ENCODE data around the gene REPS1. TPM values are rescaled to one million over a fixed set of nuclear protein-coding genes. Genes with fewer than 3 reads are reported as not detected.

Gene REPS1
- total and polyA plus RNA-seq, 2 donors (not counting 1 experiment from before 2014, with no cell fraction given): 38.1 to 57.1 TPM

DNA sequence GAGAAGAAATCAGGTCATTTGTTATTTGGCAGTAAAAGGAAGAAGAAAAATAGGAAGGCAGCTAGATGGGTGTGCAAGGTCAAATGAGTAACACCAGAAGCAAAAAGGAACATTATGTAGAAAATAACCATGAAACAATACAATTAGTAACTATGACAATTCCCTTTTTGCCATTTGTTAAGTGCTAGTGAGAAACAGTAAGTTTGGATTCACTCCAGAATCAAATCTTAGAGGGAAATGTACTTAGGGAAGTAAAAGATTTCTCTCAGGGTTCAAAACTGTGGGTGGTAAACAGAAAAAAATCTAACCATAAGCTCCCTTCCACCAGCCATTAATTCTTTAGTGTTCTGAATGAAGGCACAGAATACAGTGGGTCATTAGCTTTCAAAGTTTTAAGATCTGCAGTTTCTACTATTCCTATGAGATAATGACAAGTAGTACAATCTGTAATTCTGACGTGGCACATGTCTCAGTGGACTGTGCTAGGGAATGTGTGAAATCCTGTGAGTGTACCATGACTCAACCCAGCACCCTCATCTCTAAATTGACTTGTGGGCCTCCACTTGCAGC is 17.1 kb downstream of the REPS1 start:
- H3K4me3 Mint-ChIP-seq: no peak overlapping the region

DNA sequence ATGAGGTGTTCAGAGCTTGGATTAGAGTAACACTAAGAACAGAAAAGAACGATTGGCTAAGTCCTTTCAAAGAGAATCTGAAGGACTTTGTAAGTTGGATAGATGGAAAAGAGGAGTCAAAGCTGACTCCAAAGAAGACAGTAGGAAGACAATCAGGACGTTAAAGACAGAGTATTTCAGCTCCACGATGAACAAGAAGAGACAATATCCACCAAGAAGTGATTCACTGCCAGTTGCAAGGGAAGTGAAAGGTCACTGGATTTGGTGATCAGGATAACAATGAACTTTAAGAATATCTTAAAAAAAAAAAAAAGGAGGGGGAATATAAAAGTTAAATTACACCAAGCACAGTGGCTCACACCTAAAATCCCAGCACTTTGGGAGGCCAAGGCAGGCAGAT is 17.9 kb downstream of the REPS1 start:
- Mint-ChIP-seq H3K27me3 (no peaks in the 10 kb centered on the region), H3K4me3 (no peak overlapping the region), H3K4me1 (peaks cover 60% of the 10 kb centered on the region), H3K9me3 (ENCODE audit: insufficient read depth) (no peaks in the 10 kb centered on the region), H3K27ac (no peak overlapping the region)
- H3K9me3 ChIP-seq (ENCODE audit: control extremely low read depth in 1 of 3, control insufficient read depth in 2 of 3, insufficient read depth in 1 of 3, low read length in 2 of 3): no peaks in the 10 kb centered on the region
- no peak for ATAC-seq (ENCODE audit: low read depth)
- peaks cover 70% of the 10 kb centered on the region for H4K20me1 ChIP-seq (ENCODE audit: control insufficient read depth, insufficient read depth, low read length, poor library complexity, severe bottlenecking)
- H3K36me3 ChIP-seq (replicated peaks in 1 of 2; ENCODE audit: control extremely low read depth in 1 of 2, control insufficient read depth in 1 of 2, extremely low read depth in 1 of 2, insufficient read depth in 2 of 2, low read length in 1 of 2): no peaks in the 10 kb centered on the region
- H3K4me1 ChIP-seq (ENCODE audit: control insufficient read depth in 2 of 2, insufficient read depth in 2 of 2, low read length in 2 of 2): peaks cover 6 to 19% of the 10 kb centered on the region in 2 donors
- no peak for DNase-seq
- no peak overlapping the region for H2AFZ ChIP-seq (ENCODE audit: insufficient read depth, low read depth, low read length, poor library complexity, severe bottlenecking)
- no peak overlapping the region for H3K4me3 ChIP-seq (ENCODE audit: control extremely low read depth in 1 of 5, extremely low read depth in 1 of 5, insufficient read depth in 1 of 5, low read depth in 2 of 5, low read length in 4 of 5)
- ChIA-PET POLR2A (no interaction called here), CTCF (interaction anchor here (0.5 to 2.7 kb wide), 2 partner anchors 19 to 32 kb away, joined by 5 to 6 read pairs; no protein-coding TSS in a partner anchor)
- no peaks in the 10 kb centered on the region for H3K27me3 ChIP-seq (replicated peaks in 1 of 4; ENCODE audit: control extremely low read depth in 1 of 4, control insufficient read depth in 3 of 4, insufficient read depth in 4 of 4, low read length in 3 of 4)
- no peak overlapping the region for H3K27ac ChIP-seq (ENCODE audit: low read length in 2 of 2)
- H3K9ac ChIP-seq (ENCODE audit: low read length): no peak overlapping the region
- no peak for TF ChIP-seq EZH2 (IDR thresholded peaks at IDR 0.05; ENCODE audit: borderline replicate concordance, insufficient read depth, low read depth, low read length, poor library complexity, severe bottlenecking)
- 91% methylated on average over 1 of the region's 3 CpGs for WGBS (ENCODE audit: insufficient coverage)
- intact Hi-C loops (cut with micrococcal nuclease): no loop called here
- H3K79me2 ChIP-seq (ENCODE audit: control insufficient read depth, insufficient read depth, low read length): peaks cover 100% of the 10 kb centered on the region
- H3K4me2 ChIP-seq (replicated peaks; ENCODE audit: low read depth, low read length, poor library complexity, severe bottlenecking): no peak overlapping the region

More for the DNA sequence above, 17.1 kb downstream of the REPS1 start:
- H3K27me3 Mint-ChIP-seq: no peaks in the 10 kb centered on the region
- H3K9ac ChIP-seq (ENCODE audit: low read length): no peak overlapping the region
- H3K27me3 ChIP-seq (replicated peaks in 1 of 4; ENCODE audit: control extremely low read depth in 1 of 4, control insufficient read depth in 3 of 4, insufficient read depth in 4 of 4, low read length in 3 of 4): no peaks in the 10 kb centered on the region
- peaks cover 6 to 19% of the 10 kb centered on the region in 2 donors for H3K4me1 ChIP-seq (ENCODE audit: control insufficient read depth in 2 of 2, insufficient read depth in 2 of 2, low read length in 2 of 2)
- no peaks in the 10 kb centered on the region for H3K9me3 ChIP-seq (ENCODE audit: control extremely low read depth in 1 of 3, control insufficient read depth in 2 of 3, insufficient read depth in 1 of 3, low read length in 2 of 3)
- H3K4me3 ChIP-seq (ENCODE audit: control extremely low read depth in 1 of 5, extremely low read depth in 1 of 5, insufficient read depth in 1 of 5, low read depth in 2 of 5, low read length in 4 of 5): no peak overlapping the region
- intact Hi-C loops (cut with micrococcal nuclease): no loop called here
- TF ChIP-seq, protein P1, sequence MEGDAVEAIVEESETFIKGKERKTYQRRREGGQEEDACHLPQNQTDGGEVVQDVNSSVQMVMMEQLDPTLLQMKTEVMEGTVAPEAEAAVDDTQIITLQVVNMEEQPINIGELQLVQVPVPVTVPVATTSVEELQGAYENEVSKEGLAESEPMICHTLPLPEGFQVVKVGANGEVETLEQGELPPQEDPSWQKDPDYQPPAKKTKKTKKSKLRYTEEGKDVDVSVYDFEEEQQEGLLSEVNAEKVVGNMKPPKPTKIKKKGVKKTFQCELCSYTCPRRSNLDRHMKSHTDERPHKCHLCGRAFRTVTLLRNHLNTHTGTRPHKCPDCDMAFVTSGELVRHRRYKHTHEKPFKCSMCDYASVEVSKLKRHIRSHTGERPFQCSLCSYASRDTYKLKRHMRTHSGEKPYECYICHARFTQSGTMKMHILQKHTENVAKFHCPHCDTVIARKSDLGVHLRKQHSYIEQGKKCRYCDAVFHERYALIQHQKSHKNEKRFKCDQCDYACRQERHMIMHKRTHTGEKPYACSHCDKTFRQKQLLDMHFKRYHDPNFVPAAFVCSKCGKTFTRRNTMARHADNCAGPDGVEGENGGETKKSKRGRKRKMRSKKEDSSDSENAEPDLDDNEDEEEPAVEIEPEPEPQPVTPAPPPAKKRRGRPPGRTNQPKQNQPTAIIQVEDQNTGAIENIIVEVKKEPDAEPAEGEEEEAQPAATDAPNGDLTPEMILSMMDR (IDR thresholded peaks at IDR 0.05): no peak
- no peak for TF ChIP-seq EZH2 (IDR thresholded peaks at IDR 0.05; ENCODE audit: borderline replicate concordance, insufficient read depth, low read depth, low read length, poor library complexity, severe bottlenecking)
- ChIA-PET CTCF (interaction anchor here (2.7 kb wide), 1 partner anchor 18 kb away, joined by 6 read pairs; no protein-coding TSS in a partner anchor), POLR2A (no interaction called here)
- peaks cover 72% of the 10 kb centered on the region for H4K20me1 ChIP-seq (ENCODE audit: control insufficient read depth, insufficient read depth, low read length, poor library complexity, severe bottlenecking)
- ATAC-seq (ENCODE audit: low read depth) (no peak), DNase-seq (no peak)
- H3K4me2 ChIP-seq (replicated peaks; ENCODE audit: low read depth, low read length, poor library complexity, severe bottlenecking): no peak overlapping the region
- H3K4me1 Mint-ChIP-seq: peaks cover 62% of the 10 kb centered on the region
- H2AFZ ChIP-seq (ENCODE audit: insufficient read depth, low read depth, low read length, poor library complexity, severe bottlenecking): no peak overlapping the region
- no peaks in the 10 kb centered on the region for H3K9me3 Mint-ChIP-seq (ENCODE audit: insufficient read depth)
- no peak overlapping the region for H3K27ac ChIP-seq (ENCODE audit: low read length in 2 of 2)
- H3K36me3 ChIP-seq (replicated peaks in 1 of 2; ENCODE audit: control extremely low read depth in 1 of 2, control insufficient read depth in 1 of 2, extremely low read depth in 1 of 2, insufficient read depth in 2 of 2, low read length in 1 of 2): no peaks in the 10 kb centered on the region
- no CpG with 5 or more reads among the region's 1 CpG for WGBS (ENCODE audit: insufficient coverage)
- peaks cover 100% of the 10 kb centered on the region for H3K79me2 ChIP-seq (ENCODE audit: control insufficient read depth, insufficient read depth, low read length)
- no peak overlapping the region for H3K27ac Mint-ChIP-seq
